A673 (cell line): Measurements from ENCODE around the gene AGPAT3. TPM values are rescaled to one million over a fixed set of nuclear protein-coding genes. Genes with fewer than 3 reads are reported as not detected.

Source experiments
- BruUV-seq: library from RNA; stranded (reverse); fragments of 400-500 nt; replicated peaks from 2 replicates; lab custom pipeline; 2021; lab: Mats Ljungman, UMichigan
- CTCF ChIA-PET: fragments of 300-600 bp; sonication (Branson Sonifier 250); formaldehyde crosslinking; loops from one replicate; lab custom pipeline; 2022; ENCODE audit warnings: antibody characterized with exemption; lab: Charles Lee
- POLR2A ChIA-PET: fragments of 300-600 bp; sonication (Branson Sonifier 250); formaldehyde crosslinking; loops from one replicate; lab custom pipeline; 2022; ENCODE audit warnings: antibody characterized with exemption; ENCODE audit not compliant: low non-redundant PET; lab: Charles Lee
- DNase-seq: peaks from one replicate; pipeline ENCODE4 v3.0.0-alpha.2; 2015; ENCODE audit warnings: low spot score
- H3K27ac ChIP-seq: fragments of 200-600 bp; sonication (generic); 2 replicates; pipeline ENCODE4 v1.5.1; 2016; ENCODE audit warnings: mixed run types, low read depth, mild to moderate bottlenecking, mixed read lengths, antibody characterized with exemption, low read length; ENCODE audit not compliant: poor library complexity, severe bottlenecking
- H3K27me3 ChIP-seq: fragments of 200-600 bp; sonication (generic); replicated peaks from 2 replicates; pipeline ENCODE4 v1.6.1; 2017; ENCODE audit warnings: mixed run types, low read depth, mild to moderate bottlenecking, mixed read lengths, antibody characterized with exemption, low read length; ENCODE audit not compliant: insufficient read depth, poor library complexity
- H3K36me3 ChIP-seq: fragments of 200-600 bp; sonication (generic); 2 replicates; pipeline ENCODE4 v1.6.1; 2016; ENCODE audit warnings: mixed run types, mild to moderate bottlenecking, mixed read lengths, antibody characterized with exemption, low read length; ENCODE audit not compliant: insufficient read depth, poor library complexity, severe bottlenecking
- H3K4me1 ChIP-seq: fragments of 200-600 bp; sonication (generic); 2 replicates; pipeline ENCODE4 v1.6.1; 2017; ENCODE audit warnings: mixed run types, mild to moderate bottlenecking, mixed read lengths, antibody characterized with exemption, low read length; ENCODE audit not compliant: insufficient read depth, poor library complexity, severe bottlenecking
- H3K4me3 ChIP-seq: fragments of 200-600 bp; sonication (generic); 2 replicates; pipeline ENCODE4 v1.5.1; 2016; ENCODE audit warnings: low read depth, mixed run types, mild to moderate bottlenecking, mixed read lengths, low read length; ENCODE audit not compliant: poor library complexity, severe bottlenecking
- H3K9me3 ChIP-seq: fragments of 200-600 bp; sonication (generic); 2 replicates; pipeline ENCODE4 v1.6.1; 2016; ENCODE audit warnings: mixed run types, low read depth, mild to moderate bottlenecking, mixed read lengths, antibody characterized with exemption, low read length; ENCODE audit not compliant: poor library complexity, severe bottlenecking
- CTCF ChIP-seq: fragments of 300-800, 200-600 bp; sonication (generic); conservative IDR thresholded peaks from 2 replicates; pipeline ENCODE4 v1.5.1; 2017; ENCODE audit warnings: low read depth, mild to moderate bottlenecking, antibody characterized with exemption, low read length, moderate library complexity, mixed read lengths
- EZH2 ChIP-seq: fragments of 200-600 bp; sonication (generic); IDR thresholded peaks from 2 replicates; pipeline ENCODE4 v1.6.1; 2017; ENCODE audit warnings: borderline replicate concordance, low read depth, mild to moderate bottlenecking, mixed read lengths, antibody characterized with exemption, low read length; ENCODE audit not compliant: poor library complexity, severe bottlenecking
- intact Hi-C: fragments of 100-400 bp; cut with micrococcal nuclease; formaldehyde crosslinking; loops from one replicate; pipeline ENCODE4 v1.10.0; 2022; ENCODE audit not compliant: unreplicated experiment
- total RNA-seq: library from RNA; stranded (reverse); gene quantifications from 2 replicates; pipeline ENCODE4 v1.2.3, GENCODE V29; 2021

AGPAT3 gene
- total RNA-seq, 1 experiment from 2014 or later: 69.6 TPM

DNA sequence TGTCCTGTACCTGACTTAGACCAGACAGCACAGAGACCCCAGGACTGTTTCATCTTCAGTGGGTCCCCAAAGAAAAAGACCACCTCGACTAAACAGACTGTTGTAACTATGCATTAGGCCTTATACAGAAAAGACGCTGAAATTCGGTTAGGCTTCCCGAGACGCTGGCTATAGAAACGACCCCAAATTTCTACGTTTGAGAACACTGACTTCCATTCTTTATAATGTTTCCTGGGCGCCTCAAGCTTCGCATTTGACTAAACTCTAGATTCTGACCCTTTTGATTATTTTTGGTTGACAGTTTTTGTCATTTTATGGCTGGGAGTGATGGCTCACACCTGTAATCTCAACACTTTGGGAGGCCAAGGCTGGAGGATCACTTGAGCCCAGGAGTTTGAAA lies 146.1 kb downstream of the AGPAT3 start:
- intact Hi-C loops: no loop called here
- H3K9me3 ChIP-seq: no peaks in the 10 kb centered on the region
- BruUV-seq: TSS peak; percentile 85
- H3K36me3 ChIP-seq: no peaks in the 10 kb centered on the region
- TF ChIP-seq EZH2: no peak
- peak overlapping the region; percentile 98 for H3K27ac ChIP-seq
- H3K27me3 ChIP-seq: no peaks in the 10 kb centered on the region
- ChIA-PET POLR2A (no interaction called here), CTCF (no interaction called here)
- peak overlapping the region; percentile 96 for H3K4me3 ChIP-seq
- DNase-seq: no peak
- H3K4me1 ChIP-seq: peaks cover 18% of the 10 kb centered on the region

DNA sequence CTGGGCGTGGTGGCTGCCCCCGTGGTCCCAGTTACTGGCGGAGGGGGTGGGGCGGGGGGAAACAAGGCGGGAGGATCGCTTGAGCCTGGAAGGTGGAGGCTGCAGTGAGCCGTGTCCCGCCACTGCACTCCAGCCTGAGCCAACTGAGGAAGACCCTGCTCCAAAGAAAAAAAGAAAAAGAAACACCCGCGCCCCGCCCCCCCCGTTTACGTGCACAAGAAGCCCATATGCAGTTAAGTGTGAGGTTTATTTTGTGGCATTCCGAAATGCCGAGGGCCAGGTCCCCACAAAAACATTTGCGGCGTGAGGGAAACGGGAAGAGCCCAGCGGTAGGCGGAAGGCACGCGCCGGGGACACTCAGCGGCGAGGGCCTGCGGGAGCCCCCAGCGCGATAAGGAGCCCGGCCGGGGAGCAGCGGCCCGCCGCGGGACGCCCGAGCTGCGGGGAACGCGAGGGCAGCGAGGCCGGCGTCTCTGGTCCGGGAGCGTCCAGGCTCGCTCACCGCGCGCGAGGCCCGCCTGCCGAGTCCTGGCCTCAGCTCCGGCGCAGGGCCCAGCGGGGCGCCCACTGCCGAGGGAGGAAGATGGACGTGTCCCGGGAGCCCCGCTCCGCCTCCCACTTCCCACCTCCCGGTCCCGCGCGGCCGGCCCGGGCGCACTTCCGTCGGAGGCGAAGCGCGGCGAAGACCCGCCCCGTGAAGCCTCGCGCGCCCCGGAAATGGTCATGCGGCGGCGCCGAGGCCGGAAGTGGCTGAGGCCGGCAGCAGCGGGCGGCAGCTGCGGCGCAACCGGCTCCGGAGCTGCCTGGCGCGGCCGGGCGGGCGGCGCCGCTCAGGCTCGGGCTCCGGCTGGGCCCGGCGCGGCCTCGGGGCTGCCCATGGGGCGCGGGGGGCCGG lies 146.8 kb downstream of the AGPAT3 start, which contains the start of gene TRAPPC10:
Gene TRAPPC10 (plus strand): TSS at position 731 of the 895 bp plus-strand sequence. CDS start 185 bp downstream, outside the sequence.
- H3K4me3 ChIP-seq: peak within 1 kb of the TSS; percentile 96
- H3K9me3 ChIP-seq: no peaks in the 10 kb centered on the region
- TF ChIP-seq EZH2: no peak
- TF ChIP-seq CTCF: no peak
- peak; percentile 93 for DNase-seq
- ChIA-PET CTCF (no interaction called here), POLR2A (no interaction called here)
- no peaks in the 10 kb centered on the region for H3K36me3 ChIP-seq
- peak within 1 kb of the TSS; percentile 98 for H3K27ac ChIP-seq
- BruUV-seq: no TSS peak
- H3K27me3 ChIP-seq: no peaks in the 10 kb centered on the region
- H3K4me1 ChIP-seq: peaks cover 20% of the 10 kb centered on the region
- intact Hi-C loops: no loop called here

- BruUV-seq: no TSS peak
- Histone ChIP-seq H3K4me1 (peaks cover 20% of the 10 kb centered on the region), H3K4me3 (peak overlapping the region; percentile 96), H3K36me3 (no peaks in the 10 kb centered on the region), H3K27ac (peak overlapping the region; percentile 98), H3K9me3 (no peaks in the 10 kb centered on the region), H3K27me3 (no peaks in the 10 kb centered on the region)
- TF ChIP-seq EZH2: no peak
- TF ChIP-seq CTCF: no peak
- ChIA-PET CTCF (no interaction called here), POLR2A (no interaction called here)
- intact Hi-C loops: no loop called here
- DNase-seq: peak; percentile 63
Observed at GRCh38 chr21:44012474-44013379, 147.7 kb downstream of the AGPAT3 start.
